Activated CD4-positive, alpha-beta T cell treated with anti-CD3 and anti-CD28 coated beads, Interleukin-2, Interleukin-4, amounts not matched to agents 100 ng/mL and 50 ng/mL, durations not matched to agents 16 hours and 8 hours (primary cell): ENCODE data around the gene ACACB.
A peak's percentile ranks its signal among the peaks of the same experiment; 100 is the strongest.

ENCODE experiments used
- DNase-seq: peaks from one replicate; pipeline ENCODE4 v3.0.0-alpha.2; 2020; ENCODE audit warnings: low spot score

Gene ACACB

DNA sequence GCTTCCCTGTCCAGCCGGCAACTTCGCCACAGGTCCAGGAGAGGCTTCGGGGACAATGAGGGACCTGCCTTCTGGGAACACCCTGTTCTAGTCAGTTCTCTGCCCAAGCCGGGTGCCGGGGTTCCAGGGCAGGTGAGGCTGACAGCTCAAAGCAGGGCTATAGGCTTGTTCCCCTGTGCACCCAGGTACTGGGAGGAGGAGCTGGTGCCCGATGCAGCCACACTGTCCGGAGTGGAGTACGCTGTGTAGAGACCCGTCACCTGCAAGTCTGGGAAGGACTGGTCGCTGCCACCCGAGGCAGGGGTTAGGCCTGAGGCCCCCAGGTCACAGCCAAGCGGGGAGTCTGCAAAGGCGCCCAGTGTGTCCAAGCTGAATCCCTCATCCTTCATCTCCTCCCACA is 163.1 kb downstream of the ACACB start:
- no peak for DNase-seq

GRCh38 chr12:109281452-109281851 is 165.1 kb downstream of the ACACB start:
- DNase-seq = no peak

DNA sequence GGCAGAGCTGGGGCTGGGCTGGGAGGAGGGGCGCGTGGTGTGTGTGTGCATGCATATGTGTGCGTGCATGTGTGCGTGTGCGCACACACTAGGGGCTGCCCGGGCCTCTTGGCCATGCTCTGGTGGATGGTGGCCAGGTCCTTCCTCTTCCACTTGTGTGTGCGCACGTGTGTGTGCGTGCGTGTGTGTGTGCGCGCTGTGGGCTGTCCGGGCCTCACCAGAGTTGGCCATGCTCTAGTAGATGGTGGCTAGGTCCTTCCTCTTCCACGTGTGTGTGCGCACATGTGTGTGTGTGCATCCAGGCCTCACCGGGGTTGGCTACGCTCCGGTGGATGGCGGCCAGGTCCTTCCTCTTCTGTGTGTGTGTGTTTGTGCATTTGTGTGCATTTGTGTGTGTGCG is 168.0 kb downstream of the ACACB start:
- no peak for DNase-seq

DNA sequence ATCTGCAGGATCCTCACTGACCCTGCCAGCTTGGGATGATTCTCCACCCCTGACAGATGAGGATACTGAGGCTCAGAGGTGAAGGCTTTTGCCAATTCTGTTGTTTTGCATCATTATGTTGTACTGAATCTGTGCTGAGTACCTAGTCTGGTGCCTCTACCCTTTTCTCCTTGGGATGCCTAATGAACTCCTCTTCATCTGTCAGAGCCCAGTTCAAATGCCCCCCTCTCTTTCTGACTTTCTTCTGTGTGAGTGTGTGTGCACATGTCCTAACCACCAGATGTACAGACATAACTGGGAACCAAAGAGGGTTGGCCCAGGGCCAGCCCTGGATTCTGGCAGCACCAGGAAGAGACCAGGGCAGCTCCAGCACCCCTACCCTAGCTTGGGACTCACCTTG is 169.9 kb downstream of the ACACB start:
- no peak for DNase-seq

DNA sequence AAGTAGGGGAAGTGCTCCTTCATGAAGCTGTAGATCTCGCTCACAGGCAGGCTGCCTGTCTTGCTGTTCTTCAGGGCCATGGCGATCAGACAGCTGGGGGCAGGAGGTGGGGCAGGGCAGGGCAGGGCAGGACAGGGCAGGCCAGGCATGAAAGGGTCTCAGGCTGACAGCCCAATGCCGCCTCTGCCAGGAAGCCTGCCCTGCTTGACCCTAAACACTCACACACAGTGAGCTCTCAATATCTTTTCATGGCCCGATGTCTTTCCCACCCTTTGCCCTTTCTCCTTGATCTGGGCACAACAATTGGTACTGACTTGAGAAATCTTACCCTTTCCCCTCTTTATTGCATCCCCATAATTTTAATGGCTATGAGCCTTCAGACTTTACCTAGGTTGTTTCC is 170.3 kb downstream of the ACACB start:
- DNase-seq = no peak

DNA sequence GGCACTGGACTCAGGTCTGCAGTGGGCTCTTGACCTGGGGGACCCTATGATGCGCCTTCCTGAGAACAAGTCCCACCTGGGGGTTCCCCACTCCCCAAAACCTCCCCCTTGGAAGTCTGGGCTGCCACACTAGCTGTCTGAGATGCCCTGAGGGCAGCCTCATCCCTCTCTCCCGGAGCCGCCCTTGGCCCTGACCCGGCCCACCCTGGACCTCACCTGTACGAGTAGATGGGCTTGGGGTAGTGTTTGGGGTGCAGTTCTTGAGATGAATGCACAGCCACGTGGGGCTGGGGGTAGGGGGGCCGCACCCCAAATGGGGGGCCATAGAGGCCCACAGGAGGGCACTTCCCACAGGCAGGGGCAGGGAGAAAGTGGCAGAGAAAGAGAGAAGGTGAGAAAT is 170.8 kb downstream of the ACACB start:
- DNase-seq = no peak

DNA sequence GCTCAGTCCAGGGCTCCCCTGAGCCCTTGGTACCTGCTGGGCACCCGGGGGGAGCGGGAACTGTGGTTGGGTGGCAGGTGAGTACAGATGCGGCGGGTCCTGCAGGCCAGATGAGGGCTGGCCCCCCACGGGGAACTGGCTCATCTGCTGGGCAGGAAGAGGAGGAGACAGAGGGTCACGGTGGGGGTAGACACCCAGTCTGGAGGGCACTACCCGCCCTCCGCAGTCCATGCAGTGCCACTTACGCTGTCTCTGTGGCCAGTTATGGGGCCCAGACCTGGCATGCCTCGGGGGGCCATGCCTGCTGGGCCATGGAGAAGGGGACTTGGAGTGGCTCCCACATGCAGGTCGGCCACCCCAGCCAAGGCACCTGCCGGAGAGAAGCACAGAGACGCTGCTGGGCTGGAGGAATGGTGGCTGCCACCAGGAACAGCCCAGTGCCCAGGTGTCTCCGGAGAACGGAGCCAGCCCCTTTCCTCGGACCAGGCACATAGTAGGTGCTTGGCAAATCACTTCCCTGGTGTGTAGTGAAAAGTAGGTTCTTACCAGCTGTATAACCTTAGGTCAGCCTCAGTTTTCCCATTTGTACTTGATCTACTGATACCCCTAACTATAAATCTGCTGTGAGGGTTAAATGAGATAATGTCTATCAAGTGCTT is 171.6 kb downstream of the ACACB start:
- no peak for DNase-seq

- DNase-seq = peak; percentile 4
These were observed 172.2 kb downstream of the ACACB start for GRCh38 chr12:109288571-109288970.

DNA sequence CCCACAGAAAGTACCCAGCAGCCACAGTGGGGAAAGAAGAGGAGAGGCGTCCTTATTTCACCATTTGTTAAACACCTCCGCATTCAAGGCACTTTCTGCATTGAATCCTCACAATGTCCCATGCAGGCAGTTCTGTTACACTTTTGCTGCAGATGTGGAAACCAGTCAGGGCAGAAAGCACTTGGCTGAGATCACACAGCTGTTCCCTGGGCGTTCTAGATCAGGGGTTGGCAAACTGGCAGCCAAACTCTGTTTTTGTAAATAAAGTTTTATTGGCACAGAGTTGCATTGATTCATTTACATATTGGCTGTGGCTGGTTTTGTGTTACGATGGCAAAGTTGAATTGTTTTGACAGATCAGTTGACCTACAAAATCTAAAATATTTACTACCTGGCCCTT is 172.6 kb downstream of the ACACB start:
- no peak for DNase-seq

DNA sequence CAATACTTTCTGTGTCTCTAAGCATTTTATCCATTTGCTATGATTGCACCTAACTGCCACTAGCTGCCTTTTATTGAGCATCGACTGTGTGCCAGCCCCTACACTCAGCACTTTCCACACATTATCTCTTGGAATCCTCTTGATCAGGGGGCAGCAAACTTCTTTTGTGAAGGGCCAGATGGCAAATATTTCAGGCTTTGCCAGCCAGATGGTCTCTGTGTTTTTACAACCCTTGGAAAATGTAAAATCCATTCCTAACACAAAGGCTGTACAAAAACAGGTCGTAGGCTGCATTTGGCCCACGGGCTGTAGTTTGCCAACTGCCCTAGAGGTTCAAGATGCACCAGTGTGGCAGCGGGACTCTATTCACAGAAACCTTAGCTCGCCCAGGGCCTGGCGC is 173.2 kb downstream of the ACACB start:
- no peak for DNase-seq

- no peak for DNase-seq
These were observed 173.7 kb downstream of the ACACB start for GRCh38 chr12:109290061-109290460.

DNA sequence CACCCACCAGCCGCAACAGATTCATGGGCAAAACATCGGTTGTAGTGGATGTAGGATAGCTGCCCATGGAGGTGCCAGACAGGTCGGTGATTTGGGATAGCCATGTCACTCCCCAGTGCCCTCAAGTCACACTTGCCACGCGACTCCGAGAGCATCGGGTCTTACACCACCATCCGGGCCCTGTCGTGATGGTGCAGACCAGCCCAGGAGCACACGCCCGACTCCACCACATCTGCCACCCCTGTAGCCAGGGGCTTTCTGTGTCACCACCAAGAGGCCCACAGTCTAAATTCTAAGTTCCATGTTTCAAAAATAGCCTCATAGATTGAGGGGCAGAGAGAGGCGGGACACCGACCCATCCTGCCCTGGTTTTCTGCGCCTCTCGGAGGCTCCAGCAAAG is 174.7 kb downstream of the ACACB start:
- no peak for DNase-seq

DNA sequence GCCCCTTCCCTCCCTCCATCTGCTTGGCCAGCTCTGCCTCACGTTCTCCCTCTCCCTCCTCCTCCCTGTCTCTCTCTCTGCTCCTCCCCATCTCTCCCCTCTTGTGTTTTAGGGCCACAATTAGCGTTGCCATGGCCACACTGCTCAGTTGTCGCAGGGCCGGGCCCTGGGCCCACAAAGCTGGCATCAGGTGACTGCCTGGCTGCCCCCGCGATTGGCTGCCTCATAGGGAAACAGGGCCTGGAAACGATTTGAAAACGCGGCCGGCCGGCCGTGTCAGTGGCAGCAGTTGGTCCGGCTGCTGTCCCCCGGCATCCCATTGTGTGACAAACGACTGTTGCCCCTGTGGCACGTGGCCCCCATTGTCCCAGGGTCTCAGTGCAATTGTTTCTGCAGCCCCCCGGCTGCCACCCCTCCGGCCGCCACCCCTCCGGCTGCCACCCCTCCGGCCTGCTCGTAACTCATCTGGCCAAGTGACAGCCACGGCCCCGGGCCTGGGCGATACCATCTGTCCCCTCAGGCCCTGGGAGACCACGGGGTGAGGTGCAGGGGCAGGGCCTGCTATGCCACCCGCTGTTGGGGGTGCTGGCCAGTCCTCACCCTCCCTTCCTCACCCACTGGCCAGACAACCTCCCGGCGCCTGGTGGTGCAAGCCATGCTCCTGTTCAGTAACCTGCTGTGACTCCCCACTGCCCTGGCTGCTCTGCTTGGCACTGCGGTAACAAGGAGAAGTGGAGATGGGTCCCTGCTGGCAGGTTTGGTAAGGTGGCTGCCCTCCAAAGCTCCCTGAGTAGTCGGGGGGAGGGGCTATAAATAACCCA is 175.3 kb downstream of the ACACB start:
- DNase-seq = no peak

GRCh38 chr12:109292342-109292711 is 175.9 kb downstream of the ACACB start:
- no peak for DNase-seq

GRCh38 chr12:109293106-109293505 is 176.7 kb downstream of the ACACB start:
- no peak for DNase-seq

DNA sequence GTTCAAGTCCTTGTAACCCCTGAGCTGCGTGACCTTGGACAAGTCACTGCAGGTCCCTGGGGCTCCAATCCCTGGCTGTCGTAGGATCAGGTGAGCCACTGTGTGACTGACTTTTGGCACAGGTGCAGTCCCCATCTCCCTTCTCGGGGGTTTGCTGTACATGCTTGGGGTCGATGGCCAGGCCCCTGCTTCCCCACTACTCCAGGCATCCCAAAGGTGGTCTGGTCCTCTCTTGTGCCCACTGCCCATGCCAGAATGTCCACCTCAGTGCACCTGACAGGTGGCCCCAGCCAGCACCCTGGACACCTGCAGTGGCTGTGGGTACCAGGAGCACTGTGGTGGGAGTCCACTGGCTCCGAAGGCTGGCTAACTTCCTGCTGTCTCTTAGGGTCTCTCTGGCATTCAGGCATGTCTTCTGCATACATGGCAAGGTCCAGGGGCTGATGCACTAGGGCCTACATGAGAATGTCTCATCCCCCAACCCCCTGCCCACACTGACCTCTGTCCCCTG is 178.0 kb downstream of the ACACB start:
- DNase-seq = no peak

DNA sequence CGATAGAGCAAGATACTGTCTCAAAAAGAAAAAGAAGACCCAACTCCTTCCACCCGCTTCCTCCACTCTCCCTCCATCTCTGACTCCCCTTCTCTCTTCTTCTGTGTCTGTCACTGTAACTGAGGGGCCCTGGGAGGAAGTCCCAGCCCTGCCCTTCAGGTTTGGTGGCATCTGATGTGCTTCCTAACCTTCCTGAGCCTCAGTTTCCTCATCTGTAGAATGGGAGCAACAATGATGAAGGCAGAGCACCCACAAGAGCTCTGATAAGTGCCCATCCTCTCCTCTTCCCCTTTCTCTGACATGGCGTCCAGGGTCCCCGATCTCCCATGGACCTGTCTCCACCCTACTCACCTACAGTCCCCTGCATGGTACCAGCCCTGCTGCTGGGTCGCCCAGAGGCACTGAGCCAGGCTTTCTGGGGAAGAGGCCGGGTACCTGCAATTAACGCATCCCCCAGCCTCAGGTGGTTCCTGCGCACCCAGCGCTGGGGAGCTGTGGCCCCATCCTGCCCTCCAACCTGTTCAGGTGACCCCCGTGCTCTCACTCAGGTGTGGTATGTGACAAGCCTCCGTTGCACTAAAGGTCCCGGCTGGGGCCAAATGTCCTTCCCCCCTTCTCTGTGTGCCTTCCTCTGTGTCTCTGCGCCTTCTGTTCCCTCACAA is 179.5 kb downstream of the ACACB start:
- DNase-seq = no peak

DNA sequence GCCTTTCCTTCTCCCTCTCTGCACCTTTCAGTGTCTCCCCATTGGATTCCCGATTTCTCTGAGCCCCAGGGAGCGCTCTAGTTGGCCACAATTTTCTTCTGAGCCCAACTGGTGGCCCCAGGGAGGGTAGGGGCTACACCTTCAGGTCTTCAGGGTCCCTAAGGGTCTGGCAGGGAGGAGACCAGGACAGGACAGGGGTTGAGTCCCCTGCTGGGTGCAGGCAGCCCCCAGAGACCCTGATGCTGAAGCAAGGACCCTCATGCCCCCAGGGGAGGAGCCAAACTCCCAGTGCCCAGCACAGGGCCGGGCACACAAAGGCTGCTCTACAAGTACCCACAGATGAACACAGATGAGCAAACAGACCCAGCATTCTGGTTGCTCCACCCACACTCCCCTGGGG is 180.0 kb downstream of the ACACB start:
- no peak for DNase-seq

DNA sequence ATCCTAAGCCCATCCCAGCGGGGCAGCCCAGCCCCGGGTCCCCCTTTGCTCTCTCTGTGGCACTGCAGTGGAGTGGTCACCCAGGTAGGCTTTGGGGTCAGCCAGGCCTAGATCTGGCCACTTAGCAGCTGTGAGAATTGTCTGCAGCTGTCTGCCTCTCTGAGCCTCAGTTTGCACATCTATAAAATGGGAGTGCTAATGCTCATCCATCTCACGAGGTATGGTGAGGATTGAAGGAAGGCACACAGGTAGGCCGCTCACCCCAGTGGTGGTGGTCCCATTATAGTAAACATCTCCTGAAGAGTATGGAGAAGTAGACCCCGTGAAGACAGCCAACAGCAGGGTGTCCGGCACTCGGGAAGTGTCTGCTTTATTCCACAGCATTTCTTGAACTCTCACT is 183.5 kb downstream of the ACACB start:
- no peak for DNase-seq

- DNase-seq = no peak
These were observed 185.3 kb downstream of the ACACB start for GRCh38 chr12:109301643-109302168.

- DNase-seq = peak; percentile 8
These were observed 186.0 kb downstream of the ACACB start for GRCh38 chr12:109302358-109302757.

DNA sequence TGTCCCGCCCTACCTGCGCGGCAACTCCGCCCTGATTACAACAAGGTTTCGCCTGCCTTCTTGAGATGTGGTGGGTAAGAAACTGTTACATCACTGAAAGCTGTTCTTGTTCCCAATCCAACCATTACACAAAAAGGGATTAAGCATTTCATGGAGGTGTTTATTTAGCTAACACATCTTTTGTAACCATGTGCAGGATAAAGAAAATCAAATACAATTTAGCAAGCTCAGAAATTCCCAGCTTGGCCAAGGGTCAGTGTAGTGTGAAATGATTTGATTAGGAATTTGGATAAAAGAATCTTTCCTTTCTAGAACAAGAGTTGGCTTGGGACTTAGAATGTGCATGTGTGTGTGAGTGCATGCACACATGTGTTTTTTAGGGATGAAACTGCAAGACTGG is 186.4 kb downstream of the ACACB start:
- no peak for DNase-seq

- no peak for DNase-seq
These were observed 188.1 kb downstream of the ACACB start for GRCh38 chr12:109304485-109304884.
